HG03342 (cell line): Measurements from ENCODE around the gene PSMB7.

Experiments used
- ATAC-seq: cut with Tn5 transposase; IDR thresholded peaks from one replicate; pipeline ENCODE4 v1.9.1; 2021; ENCODE audit warnings: mild to moderate bottlenecking, moderate library complexity; ENCODE audit not compliant: unreplicated experiment

PSMB7 gene

GRCh38 chr9:124304285-124304684 lies 111.0 kb downstream of the PSMB7 start:
- ATAC-seq = no peak

- no peak for ATAC-seq
These were observed 111.5 kb downstream of the PSMB7 start for GRCh38 chr9:124303762-124304161.
